Naive thymus-derived CD4-positive, alpha-beta T cell (primary cell): ENCODE data around the gene CACNA2D4. TPM values are rescaled to one million over a fixed set of nuclear protein-coding genes. Genes with fewer than 3 reads are reported as not detected.

Experiments
- ATAC-seq: fragments of 150-1000 bp; cut with Tn5 transposase; 2 replicates; pipeline ENCODE4 v1.10.0; 2021; ENCODE audit warnings: mild to moderate bottlenecking, moderate library complexity
- CTCF ChIA-PET: fragments of 350-600 bp; sonication (Branson Sonifier 250); formaldehyde crosslinking; loops from one replicate; lab custom pipeline; 2021; ENCODE audit warnings: antibody characterized with exemption; lab: Charles Lee
- POLR2A ChIA-PET: fragments of 350-600 bp; sonication (Branson Sonifier 250); formaldehyde crosslinking; loops from one replicate; lab custom pipeline; 2021; ENCODE audit warnings: antibody characterized with exemption, inconsistent platforms; lab: Charles Lee
- DNase-seq, 9 donors: peaks; one replicate each; pipeline versions ENCODE4 v3.0.0 to v3.0.0-alpha.2; 2020 to 2022; ENCODE audit warnings: mixed read lengths in 1 of 9
- H3K27ac ChIP-seq: one replicate; pipeline ENCODE4 v1.7.0; 2013; ENCODE audit warnings: mild to moderate bottlenecking, low read depth, low read length, moderate library complexity
- H3K27me3 ChIP-seq, 2 donors: one replicate each; pipeline ENCODE4 v1.7.0; 2013; ENCODE audit warnings: low read length in 2 of 2, mild to moderate bottlenecking in 2 of 2, moderate library complexity in 2 of 2; ENCODE audit not compliant: control insufficient read depth in 2 of 2, insufficient read depth in 2 of 2
- H3K36me3 ChIP-seq, 3 experiments: 1 replicate in 2 of 3; 2 replicates in 1 of 3; pipeline ENCODE4 v1.7.0; 2013; ENCODE audit warnings: low read length in 3 of 3, mild to moderate bottlenecking in 3 of 3, moderate library complexity in 1 of 3; ENCODE audit not compliant: insufficient read depth in 3 of 3, control insufficient read depth in 2 of 3
- H3K4me1 ChIP-seq, 2 donors: one replicate each; pipeline ENCODE4 v1.7.0; 2013; ENCODE audit warnings: low read length in 2 of 2, mild to moderate bottlenecking in 2 of 2, moderate library complexity in 1 of 2; ENCODE audit not compliant: control insufficient read depth in 2 of 2, insufficient read depth in 2 of 2
- H3K4me3 ChIP-seq: 2 replicates; pipeline ENCODE4 v1.7.0; 2013; ENCODE audit warnings: mild to moderate bottlenecking, low read length
- H3K9me3 ChIP-seq, 3 experiments: 1 replicate in 2 of 3; 2 replicates in 1 of 3; pipeline ENCODE4 v1.7.0; 2013; ENCODE audit warnings: low read length in 3 of 3; ENCODE audit not compliant: control insufficient read depth in 2 of 3
- H3K27ac Mint-ChIP-seq, 9 donors: one replicate each; pipeline ENCODE4 v1.8.0; 2020 to 2022; ENCODE audit warnings: mixed read lengths in 9 of 9, mild to moderate bottlenecking in 8 of 9, moderate library complexity in 5 of 9, inconsistent platforms in 2 of 9
- H3K27me3 Mint-ChIP-seq, 5 donors: one replicate each; pipeline ENCODE4 v1.8.0; 2021 to 2022; ENCODE audit warnings: mixed read lengths in 5 of 5, mild to moderate bottlenecking in 1 of 5
- H3K36me3 Mint-ChIP-seq, 5 donors: one replicate each; pipeline ENCODE4 v1.8.0; 2020 to 2022; ENCODE audit warnings: mixed read lengths in 5 of 5, mild to moderate bottlenecking in 3 of 5, inconsistent platforms in 1 of 5
- H3K4me1 Mint-ChIP-seq, 7 donors: one replicate each; pipeline ENCODE4 v1.8.0; 2020 to 2022; ENCODE audit warnings: mixed read lengths in 7 of 7, mild to moderate bottlenecking in 3 of 7, inconsistent platforms in 1 of 7
- H3K4me3 Mint-ChIP-seq, 10 donors: one replicate each; pipeline ENCODE4 v1.8.0; 2020 to 2022; ENCODE audit warnings: mild to moderate bottlenecking in 10 of 10, mixed read lengths in 10 of 10, moderate library complexity in 6 of 10, inconsistent platforms in 2 of 10
- H3K9me3 Mint-ChIP-seq, 11 donors: one replicate each; pipeline ENCODE4 v1.8.0; 2020 to 2022; ENCODE audit warnings: mixed read lengths in 11 of 11, mild to moderate bottlenecking in 4 of 11, inconsistent platforms in 1 of 11, moderate library complexity in 1 of 11
- intact Hi-C, 2 donors: fragments of 100-400 bp; cut with micrococcal nuclease; formaldehyde crosslinking; loops; one replicate each; pipeline ENCODE4 v1.15.1; 2023
- polyA plus RNA-seq, 2 donors: library from polyadenylated mRNA; unstranded; fragments of 300-500 nt; fragmentation: Illumina TruSeq; gene quantifications; one replicate each; pipeline ENCODE4 v1.2.3, GENCODE V29; 2021
- total RNA-seq, 6 experiments: library from RNA in 5 of 6; stranded (reverse) in 5 of 6; gene quantifications; 1 replicate in 5 of 6; 2 replicates in 1 of 6; pipeline ENCODE4 v1.2.3 and lab custom pipeline; 2021 to 2026

Gene CACNA2D4
- total and polyA plus RNA-seq, 7 experiments from 2014 or later = 4.9 to 23.4 (median 9.5) TPM

GRCh38 chr12:1865284-1865866 is 53.1 kb downstream of the CACNA2D4 start:
- no peak overlapping the region for H3K4me3 Mint-ChIP-seq
- intact Hi-C loops = no loop called here
- no peaks in the 10 kb centered on the region for H3K9me3 ChIP-seq
- ChIA-PET POLR2A (no interaction called here), CTCF (no interaction called here)
- no peak overlapping the region for H3K27ac Mint-ChIP-seq
- H3K4me1 ChIP-seq = no peaks in the 10 kb centered on the region
- H3K27me3 Mint-ChIP-seq = peaks cover 16 to 32% (median 30%) of the 10 kb centered on the region in 5 donors
- no peaks in the 10 kb centered on the region for H3K4me1 Mint-ChIP-seq
- no peaks in the 10 kb centered on the region for H3K36me3 ChIP-seq
- H3K4me3 ChIP-seq = no peak overlapping the region
- H3K36me3 Mint-ChIP-seq = peaks cover 0 to 4% (median 0%) of the 10 kb centered on the region in 5 donors
- H3K27me3 ChIP-seq = no peaks in the 10 kb centered on the region
- H3K9me3 Mint-ChIP-seq = peaks cover 0 to 13% (median 4%) of the 10 kb centered on the region in 11 donors
- no peak for ATAC-seq
- no peak overlapping the region for H3K27ac ChIP-seq
- no peak for DNase-seq

- Histone ChIP-seq H3K36me3 (no peaks in the 10 kb centered on the region), H3K4me1 (no peaks in the 10 kb centered on the region), H3K27ac (no peak overlapping the region), H3K27me3 (no peaks in the 10 kb centered on the region), H3K4me3 (no peak overlapping the region), H3K9me3 (no peaks in the 10 kb centered on the region)
- H3K36me3 Mint-ChIP-seq = peaks cover 0 to 4% (median 0%) of the 10 kb centered on the region in 5 donors
- POLR2A ChIA-PET = no interaction called here
- DNase-seq (no peak), ATAC-seq (no peak)
- intact Hi-C loops = no loop called here
- peaks cover 0 to 13% (median 4%) of the 10 kb centered on the region in 11 donors for H3K9me3 Mint-ChIP-seq
- no peak overlapping the region for H3K27ac Mint-ChIP-seq
- H3K4me3 Mint-ChIP-seq = no peak overlapping the region
- H3K27me3 Mint-ChIP-seq = peaks cover 16 to 32% (median 28%) of the 10 kb centered on the region in 5 donors
- H3K4me1 Mint-ChIP-seq = no peaks in the 10 kb centered on the region
- CTCF ChIA-PET = no interaction called here
Observed at GRCh38 chr12:1864867-1865266, 53.6 kb downstream of the CACNA2D4 start.

GRCh38 chr12:1864456-1864855 is 54.0 kb downstream of the CACNA2D4 start:
- no peak for ATAC-seq
- ChIA-PET POLR2A (no interaction called here), CTCF (no interaction called here)
- Mint-ChIP-seq H3K36me3 (peaks cover 0 to 4% (median 0%) of the 10 kb centered on the region in 5 donors), H3K27me3 (peaks cover 16 to 30% (median 26%) of the 10 kb centered on the region in 5 donors), H3K27ac (no peak overlapping the region), H3K4me3 (no peak overlapping the region), H3K9me3 (peaks cover 0 to 8% (median 1%) of the 10 kb centered on the region in 11 donors), H3K4me1 (no peaks in the 10 kb centered on the region)
- DNase-seq = no peak
- no peaks in the 10 kb centered on the region for H3K36me3 ChIP-seq
- intact Hi-C loops = no loop called here
- no peak overlapping the region for H3K4me3 ChIP-seq
- H3K27me3 ChIP-seq = no peaks in the 10 kb centered on the region
- no peaks in the 10 kb centered on the region for H3K9me3 ChIP-seq
- no peak overlapping the region for H3K27ac ChIP-seq
- no peaks in the 10 kb centered on the region for H3K4me1 ChIP-seq

GRCh38 chr12:1863823-1864222 is 54.6 kb downstream of the CACNA2D4 start:
- Histone ChIP-seq H3K4me3 (no peak overlapping the region), H3K9me3 (no peaks in the 10 kb centered on the region), H3K27ac (no peak overlapping the region), H3K4me1 (no peaks in the 10 kb centered on the region), H3K27me3 (no peaks in the 10 kb centered on the region), H3K36me3 (no peaks in the 10 kb centered on the region)
- CTCF ChIA-PET = no interaction called here
- ATAC-seq (no peak), DNase-seq (no peak)
- POLR2A ChIA-PET = no interaction called here
- Mint-ChIP-seq H3K27me3 (peaks cover 16 to 28% (median 26%) of the 10 kb centered on the region in 5 donors), H3K36me3 (peaks cover 0 to 4% (median 0%) of the 10 kb centered on the region in 5 donors), H3K4me1 (no peaks in the 10 kb centered on the region), H3K27ac (no peak overlapping the region), H3K9me3 (peaks cover 0 to 6% (median 0%) of the 10 kb centered on the region in 11 donors), H3K4me3 (no peak overlapping the region)
- intact Hi-C loops = no loop called here

GRCh38 chr12:1862973-1863372 is 55.5 kb downstream of the CACNA2D4 start:
- no peaks in the 10 kb centered on the region for H3K9me3 ChIP-seq
- ChIA-PET CTCF (no interaction called here), POLR2A (no interaction called here)
- intact Hi-C loops = no loop called here
- Mint-ChIP-seq H3K9me3 (peaks cover 0 to 6% (median 0%) of the 10 kb centered on the region in 11 donors), H3K27ac (no peak overlapping the region), H3K4me1 (no peaks in the 10 kb centered on the region), H3K4me3 (no peak overlapping the region), H3K36me3 (peaks cover 0 to 4% (median 0%) of the 10 kb centered on the region in 5 donors), H3K27me3 (peaks cover 12 to 23% (median 22%) of the 10 kb centered on the region in 5 donors)
- ATAC-seq (no peak), DNase-seq (no peak)
- no peaks in the 10 kb centered on the region for H3K36me3 ChIP-seq
- no peaks in the 10 kb centered on the region for H3K4me1 ChIP-seq
- no peak overlapping the region for H3K27ac ChIP-seq
- H3K27me3 ChIP-seq = no peaks in the 10 kb centered on the region
- no peak overlapping the region for H3K4me3 ChIP-seq

- CTCF ChIA-PET = no interaction called here
- H3K4me3 ChIP-seq = no peak overlapping the region
- no peaks in the 10 kb centered on the region for H3K27me3 ChIP-seq
- no peaks in the 10 kb centered on the region for H3K4me1 ChIP-seq
- no peak overlapping the region for H3K27ac ChIP-seq
- intact Hi-C loops = no loop called here
- ATAC-seq (no peak), DNase-seq (no peak)
- peaks cover 0 to 5% (median 0%) of the 10 kb centered on the region in 7 donors for H3K4me1 Mint-ChIP-seq
- H3K4me3 Mint-ChIP-seq = no peak overlapping the region
- POLR2A ChIA-PET = no interaction called here
- H3K27me3 Mint-ChIP-seq = peaks cover 0 to 8% (median 0%) of the 10 kb centered on the region in 5 donors
- no peak overlapping the region for H3K27ac Mint-ChIP-seq
- no peaks in the 10 kb centered on the region for H3K9me3 ChIP-seq
- H3K36me3 Mint-ChIP-seq = peaks cover 0 to 7% (median 0%) of the 10 kb centered on the region in 5 donors
- no peaks in the 10 kb centered on the region for H3K36me3 ChIP-seq
- peaks cover 0 to 12% (median 0%) of the 10 kb centered on the region in 11 donors for H3K9me3 Mint-ChIP-seq
Observed at GRCh38 chr12:1859643-1860042, 58.8 kb downstream of the CACNA2D4 start.

- H3K27ac Mint-ChIP-seq = no peak overlapping the region
- H3K4me3 Mint-ChIP-seq = no peak overlapping the region
- no peaks in the 10 kb centered on the region for H3K36me3 ChIP-seq
- DNase-seq (no peak), ATAC-seq (no peak)
- no peaks in the 10 kb centered on the region for H3K4me1 ChIP-seq
- peaks cover 0 to 13% (median 4%) of the 10 kb centered on the region in 5 donors for H3K27me3 Mint-ChIP-seq
- H3K9me3 ChIP-seq = no peaks in the 10 kb centered on the region
- ChIA-PET CTCF (no interaction called here), POLR2A (no interaction called here)
- H3K4me1 Mint-ChIP-seq = peaks cover 0 to 5% (median 0%) of the 10 kb centered on the region in 7 donors
- no peak overlapping the region for H3K27ac ChIP-seq
- intact Hi-C loops = no loop called here
- H3K4me3 ChIP-seq = no peak overlapping the region
- H3K36me3 Mint-ChIP-seq = peaks cover 0 to 7% (median 0%) of the 10 kb centered on the region in 5 donors
- peaks cover 0 to 12% (median 0%) of the 10 kb centered on the region in 11 donors for H3K9me3 Mint-ChIP-seq
- no peaks in the 10 kb centered on the region for H3K27me3 ChIP-seq
Observed at GRCh38 chr12:1858456-1858855, 60.0 kb downstream of the CACNA2D4 start.
